ENCODE results near the gene OSBPL10. TPM values are rescaled to one million over a fixed set of nuclear protein-coding genes. Genes with fewer than 3 reads are reported as not detected.

Gene OSBPL10
- 19.3 and 90.0 TPM in 2 replicates for total RNA-seq

DNA sequence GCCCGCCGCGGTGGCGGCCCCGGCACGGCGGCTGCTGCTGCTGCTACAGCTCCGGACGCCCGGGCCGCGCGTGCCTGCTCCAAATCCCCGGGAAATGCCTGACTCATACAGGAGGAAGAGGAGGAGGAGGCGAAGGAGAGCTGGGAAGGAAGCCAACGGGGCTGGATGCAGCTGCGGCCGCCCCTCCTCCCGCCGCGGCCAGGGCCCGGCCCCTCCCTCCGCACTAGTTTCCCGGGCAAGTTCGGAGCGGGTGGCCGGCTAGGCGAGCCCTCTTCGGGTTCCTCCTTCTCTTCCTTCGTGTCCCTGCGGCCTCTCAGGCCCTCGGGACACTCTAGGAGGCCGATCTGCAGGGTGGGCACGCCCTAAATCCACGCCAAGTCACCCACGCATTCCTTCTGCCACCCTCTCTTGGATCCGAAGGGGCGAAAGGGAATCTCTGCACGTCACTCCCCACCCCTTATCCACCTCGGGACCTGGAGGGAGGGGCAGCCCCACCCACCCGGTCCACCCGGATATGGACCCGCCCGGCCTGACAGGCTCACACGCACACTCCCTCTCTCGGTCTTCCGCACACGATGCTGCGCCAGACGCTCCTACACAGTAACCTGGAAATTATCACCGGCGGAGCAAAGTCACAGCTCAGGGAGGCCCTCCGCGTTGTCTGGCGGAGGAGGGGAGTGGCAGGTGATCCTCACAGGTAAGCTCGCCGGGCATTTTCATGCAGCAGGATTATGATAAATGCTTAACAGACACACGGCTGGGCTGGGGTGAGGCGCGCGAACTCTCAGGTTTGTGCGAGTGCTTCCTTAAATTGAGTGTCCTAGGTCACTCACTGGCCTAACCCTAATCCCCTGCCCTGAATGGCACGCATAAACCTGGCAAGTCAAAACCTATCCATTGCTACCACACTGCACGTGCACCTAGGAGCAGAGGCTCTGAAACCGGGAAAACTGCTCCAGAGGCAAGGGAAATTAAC, at the start of gene OSBPL10, which contains the start of gene ZNF860:
Gene OSBPL10 (minus strand): TSS at position 57 of the 976 bp plus-strand sequence. CDS start 83 bp downstream, outside the sequence.
Gene ZNF860 (plus strand): TSS at position 545 of the 976 bp plus-strand sequence. CDS start 7,330 bp downstream, outside the sequence.

Other genes starting within 250 kb of the OSBPL10 start
- gene ZNF860, start 488 bp upstream of the OSBPL10 start, total RNA-seq: 1.6 and 2.5 TPM in 2 replicates
- gene GPD1L, start 125.4 kb upstream of the OSBPL10 start, total RNA-seq: 10.9 and 11.6 TPM in 2 replicates

Data from airway epithelial cell (primary cell).